HG02623 (cell line): Measurements from ENCODE around the gene OR6C2.
A peak's percentile ranks its signal among the peaks of the same experiment; 100 is the strongest.
"Not testable (repeated sequence)": the region's sequence is repeated elsewhere in the genome, so short reads cannot be mapped to it uniquely, and the experiment has no call there.

Experiments
- ATAC-seq: cut with Tn5 transposase; IDR thresholded peaks from one replicate; pipeline ENCODE4 v1.9.1; 2021; ENCODE audit warnings: moderate library complexity; ENCODE audit not compliant: unreplicated experiment

The OR6C2 gene

DNA sequence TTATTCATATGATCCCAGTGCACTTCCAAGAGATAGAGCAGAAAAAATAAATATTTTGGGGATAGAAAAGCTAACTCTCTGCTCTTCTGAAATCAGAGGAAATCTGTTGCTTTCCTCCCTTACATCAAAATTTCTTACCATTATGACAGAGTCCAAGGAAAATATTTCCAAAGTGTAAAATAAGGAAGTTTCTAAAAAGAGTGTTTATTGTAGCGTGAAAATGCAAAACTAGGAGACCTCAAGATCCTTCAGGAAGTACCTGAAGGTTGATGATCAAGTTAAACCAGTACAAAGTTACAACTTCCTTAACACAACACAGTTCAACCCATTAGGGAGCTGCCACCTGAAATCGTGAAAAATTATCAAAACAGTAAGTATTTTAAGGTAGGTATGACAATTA, at the start of gene OR6C2:
TSS of gene OR6C2 (plus strand) at position 301 of the 400 bp plus-strand sequence. CDS start 8,138 bp downstream, outside the sequence.
- ATAC-seq = no peak

GRCh38 chr12:55396326-55396725, 47.5 kb upstream of the OR6C2 start:
- ATAC-seq = no peak

DNA sequence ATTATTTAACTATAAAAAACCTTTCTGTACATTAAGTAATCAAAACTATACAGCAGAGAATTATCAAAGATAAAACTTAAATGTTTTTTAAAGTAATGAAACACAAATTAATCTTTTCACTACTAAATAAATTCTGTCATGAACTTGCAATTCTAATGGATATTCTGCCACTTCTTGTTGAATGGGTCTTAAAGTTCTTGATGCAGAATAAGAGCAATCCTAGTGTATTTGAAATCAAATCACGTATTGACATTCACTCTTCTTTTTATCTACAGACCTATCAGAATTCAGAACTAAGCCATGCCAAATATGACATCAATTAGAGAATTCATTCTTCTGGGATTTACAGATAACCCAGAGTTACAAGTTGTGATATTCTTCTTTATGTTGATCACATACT, 43.6 kb upstream of the OR6C2 start, which contains the start of gene OR6C65:
TSS of gene OR6C65 (plus strand) at position 301 of the 400 bp plus-strand sequence. CDS start at position 301, 0 bp downstream.
- ATAC-seq = no peak

- ATAC-seq = no peak
Measured at GRCh38 chr12:55407866-55408265, 36.0 kb upstream of the OR6C2 start.

DNA sequence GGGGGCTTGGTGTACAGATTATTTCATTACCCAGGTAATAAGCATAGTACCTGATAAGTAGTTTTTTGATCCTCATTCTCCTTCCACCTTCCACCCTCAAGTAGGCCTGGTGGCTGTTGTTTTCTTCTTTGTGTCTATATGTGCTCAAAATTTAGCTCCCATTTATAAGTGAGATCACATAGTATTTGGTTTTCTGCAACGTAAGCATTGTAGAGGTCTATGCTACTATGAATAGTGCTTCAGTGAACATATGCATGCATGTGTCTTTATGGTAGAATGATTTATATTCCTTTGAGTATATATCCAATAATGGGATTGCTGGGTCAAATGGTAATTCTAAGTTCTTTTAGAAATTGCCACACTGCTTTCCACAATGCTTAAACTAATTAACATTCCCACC, 34.7 kb upstream of the OR6C2 start:
- not testable (repeated sequence) for ATAC-seq

- ATAC-seq = not testable (repeated sequence)
Measured at GRCh38 chr12:55412138-55412537, 31.7 kb upstream of the OR6C2 start.

- not testable (repeated sequence) for ATAC-seq
Measured at GRCh38 chr12:55413498-55414388, 30.1 kb upstream of the OR6C2 start.

DNA sequence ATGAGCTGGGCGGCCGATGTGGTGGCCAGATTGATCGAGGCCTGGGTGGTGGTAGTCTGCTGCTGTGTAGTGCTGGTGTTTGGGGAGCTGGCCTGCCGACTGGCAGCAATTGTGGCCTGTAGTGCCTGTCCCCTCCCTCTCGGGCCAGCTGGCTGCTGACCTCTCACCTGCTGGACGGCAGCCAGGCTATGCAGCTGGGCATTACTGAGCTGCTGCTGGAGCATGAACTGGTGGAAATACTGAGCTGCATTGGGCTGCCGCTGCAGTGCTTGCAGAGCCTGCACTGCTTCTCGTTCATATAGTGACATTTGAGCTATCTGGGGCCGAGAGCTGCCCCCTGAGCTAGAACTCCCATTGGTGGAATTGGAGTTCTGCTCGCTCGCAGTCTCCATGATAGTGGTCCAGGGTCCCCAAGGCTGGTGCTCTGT, 29.5 kb upstream of the OR6C2 start:
- ATAC-seq = not testable (repeated sequence)

DNA sequence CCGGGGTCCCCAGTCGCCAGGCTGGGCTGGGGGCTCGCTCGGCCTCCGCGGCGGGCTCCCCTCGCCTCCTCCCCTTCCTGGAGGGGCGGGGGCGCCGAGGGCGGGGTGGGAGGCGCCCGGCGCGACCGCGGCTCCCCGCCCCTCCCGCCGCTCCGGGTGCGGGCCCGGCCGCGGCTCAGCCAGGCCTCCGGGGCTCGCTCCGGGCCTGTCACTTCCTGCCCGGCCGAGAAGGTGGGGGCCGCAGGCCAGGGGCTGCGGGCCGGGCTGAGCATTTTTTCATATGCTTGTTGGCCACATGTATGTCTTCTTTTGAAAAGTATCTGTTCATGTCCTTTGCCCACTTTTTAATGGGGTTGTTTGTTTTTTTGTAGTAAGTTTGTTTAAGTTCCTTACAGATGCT, 29.0 kb upstream of the OR6C2 start:
- ATAC-seq = not testable (repeated sequence)

DNA sequence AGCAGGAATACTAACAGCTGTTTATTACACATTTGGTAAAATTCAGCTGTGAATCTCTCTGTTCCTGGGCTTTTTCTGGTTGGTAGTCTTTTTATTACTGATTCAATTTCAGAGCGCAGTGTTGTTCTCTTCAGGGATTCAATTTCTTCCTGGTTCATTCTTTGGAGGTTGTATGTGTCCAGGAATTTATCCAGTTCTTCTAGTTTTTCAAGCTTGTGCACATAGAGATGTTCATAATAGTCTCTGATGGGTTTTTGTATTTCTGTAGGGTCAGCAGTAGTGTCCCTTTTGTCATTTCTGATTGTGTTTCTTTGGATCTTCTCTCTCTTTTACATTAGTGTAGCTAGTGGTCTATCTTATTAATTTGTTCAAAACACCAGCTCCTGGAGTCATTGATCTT, 26.9 kb upstream of the OR6C2 start:
- ATAC-seq = no peak

DNA sequence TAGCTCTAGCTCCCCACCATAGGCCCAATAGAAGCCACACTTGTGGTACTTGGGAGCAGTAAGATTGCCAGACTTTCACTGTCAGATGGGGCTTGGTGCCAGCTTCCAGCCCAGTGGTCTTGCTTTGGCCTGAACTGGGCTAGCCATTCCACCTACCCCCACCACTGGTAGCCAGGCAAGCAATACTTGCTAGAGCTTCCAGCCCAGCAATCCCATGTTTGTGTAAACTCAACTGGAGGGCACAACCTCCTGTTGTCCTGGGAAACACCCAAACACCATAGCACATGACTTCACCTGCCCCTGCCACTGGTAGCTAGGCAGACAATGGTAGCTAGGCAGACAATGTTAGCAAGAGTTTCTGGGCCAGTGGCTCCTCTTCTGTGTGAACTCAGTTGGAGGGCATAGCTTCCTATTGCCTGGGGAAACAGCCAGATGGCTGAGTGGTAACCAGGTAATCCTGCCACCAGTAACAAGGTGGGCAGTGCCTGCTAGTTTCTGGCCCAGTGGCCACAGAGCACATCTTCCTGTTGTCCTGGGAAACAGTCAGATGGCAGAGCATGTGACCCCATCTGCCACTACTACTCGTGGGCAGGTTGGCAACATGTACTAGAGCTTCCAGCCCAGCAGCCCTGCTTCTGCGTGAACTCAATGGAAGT, 23.4 kb upstream of the OR6C2 start:
- no peak for ATAC-seq

- no peak for ATAC-seq
Measured at GRCh38 chr12:55425954-55426353, 17.9 kb upstream of the OR6C2 start, which contains the start of gene OR6C76. Gene OR6C76 (plus strand): TSS chr12:55426254. CDS start chr12:55426254, 0 bp downstream.

GRCh38 chr12:55428331-55429243, 15.3 kb upstream of the OR6C2 start:
- no peak for ATAC-seq

DNA sequence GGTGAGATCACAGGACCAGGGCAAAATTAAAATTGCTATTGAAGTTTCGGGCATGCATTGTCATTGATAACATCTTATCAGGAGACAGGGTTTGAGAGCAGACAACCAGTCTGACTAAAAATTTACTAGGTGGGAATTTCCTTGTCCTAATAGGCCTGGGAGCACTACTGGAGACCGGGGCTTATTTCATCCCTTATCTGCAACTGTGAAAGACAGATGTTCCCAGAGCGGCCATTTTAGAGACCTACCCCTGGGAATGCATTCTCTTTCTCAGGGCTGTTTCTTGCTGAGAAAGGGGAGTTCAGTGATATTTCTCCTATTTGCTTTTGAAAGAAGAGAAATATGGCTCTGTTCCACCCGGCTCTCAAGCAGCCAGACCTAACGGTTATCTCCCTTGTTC, 2.6 kb upstream of the OR6C2 start:
- ATAC-seq = not testable (repeated sequence)

DNA sequence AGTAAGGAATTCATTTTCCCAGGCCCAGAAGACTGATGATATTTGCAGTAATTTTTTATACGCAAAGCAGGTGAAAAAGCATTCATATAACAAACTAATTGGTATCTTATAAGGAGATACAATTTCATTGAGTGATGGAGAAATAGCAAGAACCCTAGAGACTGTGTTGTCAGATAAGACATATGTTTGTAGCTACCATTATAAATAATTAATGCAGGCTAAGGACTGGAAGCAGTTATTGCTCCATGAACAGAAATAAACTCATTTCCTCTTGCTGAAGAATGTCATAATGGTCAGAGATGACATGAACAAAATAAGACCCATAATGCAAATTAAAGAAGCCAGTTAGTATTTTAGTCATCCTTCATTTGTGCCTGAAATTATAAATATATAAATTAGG, 1.5 kb downstream of the OR6C2 start:
- ATAC-seq = no peak

GRCh38 chr12:55446326-55446725, 2.5 kb downstream of the OR6C2 start:
- no peak for ATAC-seq

- ATAC-seq = no peak
Measured at GRCh38 chr12:55448825-55449224, 4.9 kb downstream of the OR6C2 start.

GRCh38 chr12:55464926-55465325, 21.1 kb downstream of the OR6C2 start:
- not testable (repeated sequence) for ATAC-seq

DNA sequence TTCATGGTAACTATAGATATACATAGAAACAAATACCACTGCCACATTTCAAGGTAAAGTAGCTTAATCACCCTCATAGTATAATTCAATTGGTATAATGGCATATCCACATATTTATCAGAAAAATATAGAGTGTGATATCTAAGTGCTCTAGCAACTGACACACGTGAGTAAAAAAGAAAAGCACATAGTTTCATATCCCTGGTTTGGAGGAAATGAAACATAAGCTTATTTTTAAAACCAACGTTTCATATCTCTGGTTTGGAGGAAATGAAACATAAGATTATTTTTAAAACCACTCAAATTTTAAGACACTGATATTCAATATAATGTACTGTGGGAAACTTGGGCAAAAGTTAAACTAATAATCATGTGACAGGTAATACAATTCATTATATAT, 24.0 kb downstream of the OR6C2 start:
- peak; percentile 72 for ATAC-seq

- ATAC-seq = no peak
Measured at GRCh38 chr12:55469291-55469690, 25.4 kb downstream of the OR6C2 start.
